Eye (tissue), 1 donor: Measurements from ENCODE around the gene VAV3.
A peak's percentile ranks its signal among the peaks of the same experiment; 100 is the strongest.
"Not testable (repeated sequence)": the region's sequence is repeated elsewhere in the genome, so short reads cannot be mapped to it uniquely, and the experiment has no call there.

Experiments
- DNase-seq: peaks from one replicate; pipeline ENCODE4 v3.0.0-alpha.2; 2015

VAV3 gene

DNA sequence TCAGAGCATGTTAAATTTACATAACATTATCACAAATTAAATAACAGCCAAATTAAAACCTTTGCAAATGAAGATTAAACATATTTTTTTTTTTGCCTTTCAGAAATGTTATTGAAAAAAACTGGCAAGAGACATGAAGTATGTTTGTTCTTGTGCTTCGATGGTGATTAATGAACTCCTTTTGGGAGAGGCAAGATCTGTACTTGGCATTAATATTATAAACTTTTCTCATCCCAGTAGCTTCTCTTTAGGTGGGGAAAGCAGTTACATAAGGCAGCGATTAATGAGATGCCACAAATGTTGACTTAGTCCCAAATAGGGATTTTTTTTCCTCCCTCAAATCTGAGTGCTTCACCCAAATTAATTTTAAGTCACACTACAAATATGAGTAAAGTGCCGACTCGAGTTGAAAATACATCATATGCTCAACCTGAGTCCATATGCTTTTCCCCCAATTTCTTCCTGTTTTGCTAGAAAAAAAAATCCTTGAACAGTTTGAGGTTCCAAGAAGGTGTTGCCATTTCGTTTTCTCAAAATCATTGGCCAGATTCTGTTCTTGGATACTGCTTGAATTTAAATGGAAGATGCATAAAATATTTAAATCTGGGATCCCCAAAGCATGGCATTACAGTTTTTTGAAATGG is 294.5 kb downstream of the VAV3 start:
- no peak for DNase-seq

DNA sequence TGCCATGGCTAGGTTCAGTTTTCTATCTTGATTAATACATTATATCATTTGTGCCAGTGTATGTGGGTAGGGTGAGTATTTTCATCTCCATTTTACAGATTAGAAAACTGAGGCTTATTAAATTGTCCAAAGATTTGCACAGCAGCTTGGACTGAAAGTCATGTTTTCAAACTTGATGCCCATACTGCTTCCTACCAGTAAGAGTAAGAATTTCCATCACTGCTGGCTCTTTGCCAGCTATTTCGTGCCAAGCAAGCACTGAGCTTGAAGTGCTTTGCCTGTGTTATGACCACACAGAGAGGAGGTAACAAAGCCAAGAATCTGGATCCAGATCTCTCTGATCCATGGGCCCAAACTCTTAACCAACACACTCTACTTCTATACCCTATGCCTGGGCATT is 295.0 kb downstream of the VAV3 start:
- peak; percentile 24 for DNase-seq

DNA sequence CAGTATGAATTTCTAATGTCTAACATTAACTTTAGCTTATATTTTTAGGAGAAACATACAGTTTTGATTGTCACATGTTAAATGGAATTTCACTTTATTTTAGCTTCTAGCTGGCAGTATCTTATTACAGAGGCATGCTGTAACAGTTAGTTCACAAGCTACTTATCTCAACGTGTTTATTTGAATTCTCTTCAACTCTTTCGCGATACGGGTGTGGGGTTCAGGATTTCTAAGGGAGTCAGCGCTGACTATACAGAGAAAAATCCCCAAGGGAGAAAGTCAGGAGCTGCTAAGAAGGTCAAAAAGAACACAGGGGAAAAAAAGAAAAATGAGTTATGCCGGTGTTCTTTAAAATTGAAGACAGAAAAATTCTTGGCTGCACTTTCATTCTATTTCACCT is 296.2 kb downstream of the VAV3 start:
- no peak for DNase-seq

DNA sequence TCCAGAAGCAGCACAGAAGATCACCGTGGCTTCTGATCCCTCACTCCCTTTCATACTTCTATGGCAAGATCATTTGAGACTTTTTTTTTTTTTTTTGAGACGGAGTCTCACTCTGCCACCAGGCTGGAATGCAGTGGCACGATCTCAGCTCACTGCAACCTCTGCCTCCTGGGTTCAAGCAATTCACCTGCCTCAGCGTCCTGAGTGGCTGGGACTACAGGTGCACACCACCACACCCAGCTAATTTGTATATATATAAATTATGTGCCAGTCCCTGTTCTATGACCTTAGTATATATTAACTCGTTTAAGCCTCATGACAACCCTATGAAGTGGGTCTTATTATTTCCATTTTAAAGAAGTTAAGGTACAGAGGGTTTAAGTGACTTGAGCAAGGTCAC is 298.5 kb downstream of the VAV3 start:
- DNase-seq = no peak

DNA sequence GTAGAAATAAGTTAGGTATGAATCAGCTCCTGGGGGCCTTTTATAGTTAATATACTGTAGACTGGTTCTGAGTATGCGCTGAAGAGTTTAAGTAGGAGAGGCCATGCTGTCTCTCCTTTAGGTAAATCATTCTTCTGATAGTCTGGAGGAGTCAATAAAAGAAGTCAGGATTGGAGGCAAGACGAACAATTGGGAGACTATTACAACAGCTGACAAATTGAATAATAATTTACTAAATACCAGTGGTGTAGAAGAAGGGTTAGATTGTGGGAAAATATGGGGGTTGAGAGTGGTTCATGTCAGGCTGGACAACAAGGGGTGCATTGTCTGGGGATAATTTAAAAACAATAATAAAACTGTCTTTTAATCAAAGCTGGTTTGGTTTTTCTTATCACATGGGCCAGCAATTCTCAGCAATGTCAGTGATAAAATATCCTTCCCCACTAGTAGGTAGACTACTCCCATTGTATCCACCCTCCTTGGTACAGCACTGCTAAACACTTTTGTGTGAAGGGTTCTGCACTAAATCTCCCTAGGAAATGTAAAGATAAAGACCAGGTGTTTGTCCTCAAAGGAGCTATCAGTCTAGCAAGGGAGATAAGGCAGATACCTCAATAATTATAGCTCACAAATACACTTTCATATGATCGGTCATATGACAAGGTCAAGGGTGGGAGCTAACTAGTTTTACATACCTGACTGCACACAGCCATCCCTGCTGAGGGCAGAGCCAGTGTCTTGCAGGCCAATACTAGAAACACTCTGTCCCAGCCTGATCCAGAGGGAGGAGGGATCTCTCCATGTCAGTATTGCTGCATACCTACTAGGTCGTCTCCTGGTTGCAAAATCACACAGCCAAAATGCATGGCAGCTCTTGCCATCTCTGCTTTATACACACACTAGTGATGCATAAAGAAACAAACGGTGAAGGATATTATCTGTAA is 299.7 kb downstream of the VAV3 start:
- no peak for DNase-seq

DNA sequence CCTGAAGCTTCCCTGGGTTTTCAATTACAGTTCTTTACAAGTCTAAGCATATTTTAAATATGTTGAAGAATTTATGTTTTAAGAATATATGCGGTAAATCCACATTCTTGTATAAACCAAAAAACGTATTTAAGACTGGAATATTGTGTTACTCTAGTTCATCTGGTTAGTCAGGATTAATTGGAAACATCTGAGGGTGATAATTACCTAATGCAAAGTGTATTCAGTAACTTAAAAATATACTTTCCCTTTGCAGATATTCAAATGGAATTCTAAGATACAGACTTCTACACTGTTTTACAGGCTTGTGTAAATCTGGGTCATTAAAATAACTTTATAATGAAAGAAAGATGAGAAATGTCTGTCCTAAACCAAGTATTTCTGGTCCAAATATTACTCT is 302.0 kb downstream of the VAV3 start:
- no peak for DNase-seq

DNA sequence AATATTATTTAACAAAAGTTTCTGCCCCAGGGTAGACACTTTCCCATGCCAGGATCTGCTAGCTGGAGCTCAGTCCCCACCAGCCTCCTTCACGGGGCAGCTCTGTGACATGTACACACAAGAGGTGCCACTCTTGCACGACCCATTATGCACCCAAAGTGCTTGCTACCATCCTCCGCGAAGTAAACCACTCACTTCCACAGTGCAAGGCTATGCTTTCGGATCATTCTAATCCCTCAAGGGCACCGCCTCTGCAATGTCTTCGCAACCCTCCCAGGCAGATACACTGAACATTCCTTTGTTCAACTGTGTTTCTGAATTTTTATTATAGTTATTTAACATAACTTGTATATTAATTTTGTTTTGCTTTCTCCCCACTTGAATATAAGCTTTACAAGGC is 303.8 kb downstream of the VAV3 start:
- no peak for DNase-seq

DNA sequence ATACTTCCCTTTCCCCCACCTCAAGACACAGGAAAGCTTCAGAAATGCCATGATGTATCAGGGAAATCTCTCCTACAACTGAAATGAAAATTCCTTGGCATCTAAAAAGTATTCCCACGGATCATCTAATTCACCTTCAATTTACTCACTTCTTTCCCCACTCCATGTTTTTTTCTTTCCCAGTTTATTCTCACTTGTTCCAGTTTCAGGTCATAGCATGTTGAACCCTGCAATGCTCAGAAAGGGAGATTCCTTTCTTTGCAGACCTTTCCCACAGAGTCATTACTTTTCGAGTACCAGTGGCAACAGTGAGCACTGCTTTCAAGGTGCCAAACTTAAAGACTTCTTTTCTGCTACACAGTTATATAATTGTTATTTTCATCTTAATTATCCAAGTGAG is 305.0 kb downstream of the VAV3 start:
- DNase-seq = no peak

DNA sequence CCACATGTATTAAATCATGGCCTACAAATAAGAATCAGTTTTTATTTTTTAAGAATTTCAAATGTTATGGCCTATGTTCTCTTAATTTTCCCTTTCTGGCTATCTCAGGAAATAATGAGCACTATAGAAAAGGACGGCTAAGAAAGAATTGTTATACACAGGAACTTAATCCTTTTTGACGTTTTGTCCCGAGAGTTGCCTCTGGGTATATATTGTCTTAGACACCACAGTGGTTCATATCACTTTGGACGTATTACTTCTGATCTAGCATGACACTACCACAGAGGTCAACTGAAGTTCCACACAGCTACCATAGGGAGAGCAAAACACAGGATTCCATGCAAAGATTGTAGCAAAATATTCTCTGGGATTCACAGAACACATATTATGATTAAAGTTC is 307.6 kb downstream of the VAV3 start:
- peak; percentile 70 for DNase-seq

DNA sequence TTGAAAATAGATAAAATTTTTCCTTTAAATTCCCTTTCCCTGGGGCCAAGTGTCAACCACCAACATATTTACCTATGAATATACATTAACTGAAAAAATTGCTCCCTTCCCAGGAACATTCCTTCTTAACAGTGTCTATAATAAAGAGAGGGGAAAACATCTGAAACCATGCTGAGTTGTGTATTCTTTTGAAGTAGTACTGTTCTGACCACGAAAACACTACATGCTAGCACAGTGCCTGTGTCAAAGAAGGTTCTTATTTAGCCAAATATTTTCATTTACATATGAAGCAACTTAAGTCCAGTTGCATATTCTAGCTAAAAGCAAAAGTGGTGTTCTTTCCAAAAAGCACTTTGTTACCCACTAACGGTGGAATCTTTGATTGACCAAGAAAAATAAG is 311.2 kb downstream of the VAV3 start:
- no peak for DNase-seq

DNA sequence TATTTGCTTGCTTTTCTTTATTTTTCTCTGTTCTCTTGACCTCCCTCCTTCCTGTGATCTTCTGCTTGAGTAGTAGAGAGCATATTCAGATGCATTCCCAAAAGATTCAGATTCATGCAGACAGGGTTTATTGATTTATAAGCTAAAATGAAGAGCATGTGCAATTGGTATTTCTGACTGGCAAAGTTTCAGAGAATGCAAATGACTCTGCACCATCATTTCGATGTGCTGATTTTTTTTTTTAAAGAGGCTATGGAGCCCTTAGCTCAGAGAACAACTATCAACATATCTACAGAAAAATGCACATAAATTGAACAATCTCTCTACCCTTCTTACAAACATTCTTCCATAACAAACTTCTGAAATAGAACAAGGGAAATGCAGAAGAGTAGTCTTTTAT is 312.0 kb downstream of the VAV3 start:
- peak; percentile 13 for DNase-seq

DNA sequence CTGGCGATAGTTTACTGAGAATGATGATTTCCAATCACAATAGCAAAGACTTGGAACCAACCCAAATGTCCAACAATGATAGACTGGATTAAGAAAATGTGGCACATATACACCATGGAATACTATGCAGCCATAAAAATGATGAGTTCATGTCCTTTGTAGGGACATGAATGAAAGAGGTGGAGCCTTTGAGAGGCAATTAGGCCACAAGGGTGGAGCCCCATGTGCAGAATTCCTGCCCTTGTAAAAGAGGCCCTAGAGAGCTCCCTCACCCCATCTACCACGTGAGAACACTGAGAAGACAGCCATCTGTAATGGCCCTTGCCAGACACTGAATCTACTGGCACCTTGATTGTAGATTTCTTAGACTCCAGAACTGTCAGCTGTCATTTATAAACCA is 314.2 kb downstream of the VAV3 start:
- DNase-seq = not testable (repeated sequence)

DNA sequence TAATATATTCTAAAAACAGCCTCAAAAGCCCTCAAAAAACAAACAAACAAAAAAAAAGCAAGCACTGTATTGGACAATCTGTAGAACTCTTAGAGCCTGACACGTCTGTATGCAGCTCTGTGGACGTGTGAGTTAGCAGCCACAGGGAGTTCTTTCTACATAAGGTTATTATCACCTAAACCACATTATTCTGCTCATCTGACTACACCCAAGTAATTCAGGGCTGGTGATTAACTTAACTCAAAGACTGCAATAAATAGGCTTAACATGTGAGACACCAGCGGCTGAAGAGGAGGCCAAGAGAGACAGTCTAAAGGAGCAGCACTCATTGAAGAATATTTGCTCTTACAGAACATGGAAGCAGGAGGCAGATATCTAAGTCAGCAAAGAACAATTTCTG is 316.0 kb downstream of the VAV3 start:
- DNase-seq = no peak

DNA sequence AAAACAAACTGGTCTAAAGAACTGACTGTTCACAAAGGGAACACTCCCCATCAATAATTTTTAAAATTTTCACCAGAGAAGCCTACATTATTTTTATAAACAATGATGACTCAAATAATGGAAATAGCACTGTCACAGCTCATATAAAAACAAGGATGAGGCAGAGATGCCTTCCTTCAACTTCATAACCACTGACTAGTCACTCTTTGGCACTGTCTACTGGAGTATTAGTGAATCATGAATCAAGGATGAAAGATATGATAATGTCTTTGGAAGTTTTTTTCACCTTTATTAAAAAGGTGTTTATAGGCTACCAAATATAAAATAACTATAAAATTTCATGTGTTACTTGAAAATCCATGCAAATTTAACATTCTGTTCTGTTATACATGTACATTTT is 316.9 kb downstream of the VAV3 start:
- no peak for DNase-seq

DNA sequence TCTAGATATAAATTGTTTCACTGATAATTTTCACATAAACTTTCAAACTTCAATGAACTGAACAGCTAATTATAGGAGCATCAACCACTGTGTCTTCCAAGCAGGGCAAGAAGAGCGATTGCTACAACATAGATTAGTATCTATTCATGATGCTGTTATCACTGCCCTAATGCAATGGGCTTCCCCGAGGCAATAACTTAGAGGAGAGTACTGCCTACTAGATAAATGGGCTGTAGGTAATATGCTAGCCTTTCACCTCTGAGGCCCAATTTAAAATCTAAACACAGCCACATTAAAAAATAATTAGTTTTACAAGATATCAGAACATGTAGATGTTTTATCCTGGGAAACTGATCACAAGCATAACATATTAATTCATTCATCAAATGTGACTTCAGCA is 318.0 kb downstream of the VAV3 start:
- no peak for DNase-seq

DNA sequence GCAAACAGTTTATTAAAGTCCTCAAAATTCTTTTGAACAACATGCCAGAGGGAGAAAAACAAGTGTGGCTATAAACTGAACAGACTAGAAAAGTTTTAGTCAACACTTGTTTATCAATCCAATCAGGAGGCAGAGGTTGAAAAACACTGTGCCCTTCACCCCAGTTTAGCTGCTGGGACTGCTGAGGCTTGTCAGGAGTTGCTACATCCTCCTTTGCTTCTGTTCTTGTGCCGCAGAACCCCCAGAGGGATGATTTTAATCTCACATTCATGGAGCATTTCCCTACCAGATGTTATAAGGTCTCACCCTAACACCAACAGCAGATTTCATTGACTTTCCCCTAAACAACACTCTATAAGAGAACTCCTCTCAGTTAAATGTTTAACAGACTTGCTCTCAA is 321.2 kb downstream of the VAV3 start:
- no peak for DNase-seq

DNA sequence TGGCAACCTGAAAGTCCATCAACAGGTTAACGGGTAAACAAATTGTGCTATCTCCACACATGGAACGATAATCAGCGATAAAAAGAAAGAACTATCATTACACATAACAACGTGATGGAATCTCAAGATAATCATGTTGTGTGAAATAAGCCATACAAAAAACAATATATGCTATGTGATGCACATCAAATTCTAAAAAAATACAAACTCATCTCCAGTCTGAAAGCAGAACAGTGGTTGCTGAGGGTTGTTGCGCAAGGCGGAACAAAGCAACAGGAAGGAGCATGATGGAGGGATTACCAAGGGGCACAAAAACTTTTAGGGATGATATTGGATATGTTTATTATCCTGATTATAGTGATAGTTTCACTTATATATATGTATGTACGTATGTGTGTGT is 324.8 kb downstream of the VAV3 start:
- DNase-seq = no peak

DNA sequence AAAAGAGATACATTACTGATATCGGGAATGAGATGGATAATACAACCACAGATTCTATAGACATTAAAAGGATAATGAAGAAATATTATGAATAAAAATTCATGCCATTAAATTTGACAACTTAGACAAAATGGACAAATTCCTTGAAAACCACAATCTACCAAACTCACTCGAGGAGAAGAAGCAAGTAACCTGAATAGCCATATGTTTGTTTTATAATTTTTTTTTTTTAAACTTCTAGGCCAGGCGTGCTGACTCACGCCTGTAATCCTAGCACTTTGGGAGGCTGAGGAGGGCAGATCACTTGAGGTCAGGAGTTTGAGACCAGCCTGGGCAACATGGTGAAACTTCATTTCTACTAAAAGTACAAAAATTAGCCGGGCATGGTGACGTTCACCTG is 327.9 kb downstream of the VAV3 start:
- no peak for DNase-seq

DNA sequence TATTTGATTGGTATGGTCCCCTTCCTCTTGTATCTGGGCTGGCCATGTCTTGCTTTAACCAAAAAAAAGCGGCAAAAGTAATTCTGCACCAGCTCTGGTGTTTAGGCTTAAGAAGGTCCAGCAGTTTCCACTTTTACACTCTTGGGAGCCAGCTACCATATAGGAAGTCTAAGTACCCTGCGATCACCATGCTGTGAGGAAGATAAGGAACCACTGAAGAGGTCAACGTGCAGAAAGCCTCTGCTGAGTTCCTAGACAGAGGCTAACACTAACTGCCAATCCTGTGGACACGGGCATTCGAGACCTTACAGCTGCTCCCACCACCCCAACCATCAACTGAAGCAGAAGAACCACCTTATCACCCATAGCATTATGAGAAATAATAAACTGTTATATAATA is 331.4 kb downstream of the VAV3 start:
- DNase-seq = no peak

DNA sequence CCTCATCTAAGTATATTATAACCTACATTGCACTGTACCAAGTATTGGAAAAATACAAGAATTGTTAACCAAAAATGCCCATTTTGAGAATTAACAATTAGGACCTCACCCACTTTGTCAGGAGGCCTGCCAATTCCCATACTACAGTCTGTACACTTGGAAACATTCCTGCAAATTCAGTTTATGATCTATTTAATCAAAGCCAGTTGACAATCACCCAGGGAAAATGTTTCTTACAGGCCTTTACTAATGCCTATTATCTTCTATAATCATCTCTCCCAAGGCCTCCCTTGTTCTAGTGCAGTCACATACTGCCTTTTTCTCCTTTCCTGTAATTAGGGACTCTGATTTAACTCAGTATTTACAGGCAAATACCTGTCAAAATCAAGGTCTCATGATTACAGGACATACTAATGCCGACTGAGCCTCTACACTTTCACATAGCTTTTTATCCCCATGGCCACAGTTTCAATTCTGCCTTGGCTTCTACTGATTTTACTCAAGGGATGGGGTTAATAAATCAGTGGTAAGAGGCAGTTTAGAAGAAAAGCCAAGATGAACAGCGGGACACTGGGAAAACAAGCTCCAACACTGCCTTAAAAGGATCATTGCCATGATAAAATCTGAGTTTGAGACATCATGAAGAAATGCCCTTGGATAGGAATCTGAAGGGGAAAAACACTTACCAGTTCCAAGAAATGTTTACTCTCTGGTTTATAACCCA is 338.7 kb downstream of the VAV3 start:
- no peak for DNase-seq

DNA sequence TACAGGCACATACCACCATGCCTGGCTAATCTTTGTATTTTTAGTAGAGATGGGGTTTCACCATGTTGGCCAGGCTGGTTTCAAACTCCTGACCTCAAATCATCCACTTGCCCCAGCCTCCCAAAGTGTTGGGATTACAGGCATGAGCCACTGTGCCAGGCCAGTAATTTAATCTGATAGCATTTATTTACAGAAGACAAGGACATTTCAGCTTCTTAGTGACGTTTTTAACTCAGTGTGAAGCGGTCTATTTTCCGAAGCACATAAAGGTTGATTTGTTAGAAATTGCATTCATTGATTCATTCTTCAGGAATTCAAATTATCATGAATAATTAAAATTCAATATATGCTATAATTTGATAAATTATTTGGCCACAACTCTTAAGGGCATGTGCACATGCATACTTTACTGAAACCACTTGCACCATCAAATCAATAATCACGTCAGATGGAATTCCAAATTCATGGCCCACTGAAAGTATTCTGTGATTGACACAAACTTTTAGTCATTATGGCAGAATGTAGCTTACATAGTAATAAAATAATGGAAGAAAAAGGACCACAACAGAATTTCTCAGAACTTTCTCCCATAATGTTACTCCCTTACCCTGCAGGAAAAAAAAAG is 339.5 kb downstream of the VAV3 start:
- DNase-seq = no peak

DNA sequence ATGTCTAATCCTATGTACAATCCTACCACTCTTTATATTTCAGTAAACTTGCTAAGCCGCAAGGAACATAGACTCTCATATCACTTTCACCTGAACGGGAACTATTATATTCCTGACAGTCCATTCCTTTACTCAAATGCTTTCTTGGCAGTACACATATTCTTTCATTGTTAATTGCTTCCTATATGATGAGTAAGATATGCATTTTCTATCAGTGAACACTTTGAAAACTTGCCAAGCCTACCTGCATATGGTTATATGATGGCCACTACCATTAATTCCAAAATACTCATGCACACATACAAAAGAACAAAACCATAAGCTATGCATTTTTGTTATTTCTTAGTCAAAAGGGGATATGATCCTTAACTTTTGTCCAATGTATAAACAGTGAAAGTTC is 341.5 kb downstream of the VAV3 start:
- DNase-seq = no peak

DNA sequence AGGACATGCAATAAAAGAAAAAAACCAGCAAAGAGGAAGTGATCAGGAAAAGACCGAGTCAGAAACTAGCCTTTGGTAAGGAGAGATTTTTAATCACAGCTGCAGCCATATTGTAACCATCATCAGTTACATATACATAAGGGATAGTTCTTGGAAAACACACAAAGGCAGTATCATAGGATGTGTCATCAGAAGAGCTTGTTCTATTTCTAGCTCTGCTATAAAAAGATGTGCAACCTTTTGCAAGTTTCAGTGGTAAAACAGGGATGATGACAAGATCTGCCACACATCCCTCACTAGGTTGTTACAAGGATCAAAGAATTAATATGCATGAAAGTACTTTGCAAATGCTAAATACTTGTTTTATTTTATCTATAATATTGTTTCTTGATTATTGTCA is 342.0 kb downstream of the VAV3 start:
- DNase-seq = no peak
